ENCODE measurements around the gene ALPK3. TPM values are rescaled to one million over a fixed set of nuclear protein-coding genes. Genes with fewer than 3 reads are reported as not detected.

ALPK3 gene
- polyA plus RNA-seq, 1 donor: 20.7 TPM

DNA sequence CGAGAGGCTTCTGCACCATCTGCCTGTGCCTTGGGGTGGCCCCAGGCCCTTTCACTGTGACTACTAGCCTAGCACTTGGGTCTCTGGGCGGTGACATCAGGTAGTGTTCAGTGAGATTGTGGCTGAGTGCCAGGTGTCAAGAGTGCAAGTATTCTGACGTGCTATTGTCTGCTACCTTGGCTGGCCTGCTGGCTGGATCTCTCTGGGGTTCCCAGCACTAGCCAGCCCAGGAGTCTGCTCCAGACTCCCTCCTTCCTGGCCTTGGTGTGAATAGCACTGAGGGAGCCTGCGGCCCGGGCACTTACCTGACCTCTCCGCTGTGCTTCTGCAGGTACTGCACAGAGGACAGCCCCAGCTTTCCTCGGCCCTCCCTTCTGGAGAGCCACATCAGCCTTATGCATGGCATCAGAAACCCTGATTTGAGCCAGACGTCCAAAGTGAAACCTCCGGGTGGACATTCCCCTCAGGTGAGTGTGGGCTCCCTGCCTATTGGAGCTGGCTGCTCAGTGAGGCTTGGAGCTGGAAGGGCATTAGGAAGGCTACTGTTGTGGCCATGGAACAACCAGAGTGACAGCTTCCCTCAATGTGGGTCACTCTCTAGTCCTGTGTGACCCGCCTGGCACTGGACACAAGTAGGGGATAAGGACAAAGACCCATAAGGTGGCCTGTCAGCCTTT lies 17.5 kb upstream of the ALPK3 start:
- DNase-seq: no peak

DNA sequence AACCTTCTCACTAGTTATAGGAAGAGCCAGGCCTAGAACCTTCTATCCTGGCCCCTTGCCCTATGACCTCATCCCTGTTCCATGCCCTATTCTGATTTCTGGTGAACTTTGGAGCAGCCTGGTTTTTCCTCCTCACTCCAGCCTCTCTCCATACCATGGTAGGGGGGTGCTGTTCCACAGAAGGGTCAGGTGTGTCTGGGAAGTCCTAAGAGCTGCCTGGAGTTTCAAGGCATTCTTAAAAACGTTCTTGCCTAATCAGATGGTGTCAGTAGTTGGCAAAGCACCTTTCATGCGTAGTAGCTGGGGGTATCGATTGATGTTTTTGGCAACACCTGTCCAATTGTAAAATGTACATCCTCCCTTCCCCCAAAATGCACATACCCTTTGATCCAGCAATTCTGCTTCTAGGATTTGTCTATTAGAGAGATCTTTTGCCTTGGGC lies 16.8 kb upstream of the ALPK3 start:
- DNase-seq: no peak

DNA sequence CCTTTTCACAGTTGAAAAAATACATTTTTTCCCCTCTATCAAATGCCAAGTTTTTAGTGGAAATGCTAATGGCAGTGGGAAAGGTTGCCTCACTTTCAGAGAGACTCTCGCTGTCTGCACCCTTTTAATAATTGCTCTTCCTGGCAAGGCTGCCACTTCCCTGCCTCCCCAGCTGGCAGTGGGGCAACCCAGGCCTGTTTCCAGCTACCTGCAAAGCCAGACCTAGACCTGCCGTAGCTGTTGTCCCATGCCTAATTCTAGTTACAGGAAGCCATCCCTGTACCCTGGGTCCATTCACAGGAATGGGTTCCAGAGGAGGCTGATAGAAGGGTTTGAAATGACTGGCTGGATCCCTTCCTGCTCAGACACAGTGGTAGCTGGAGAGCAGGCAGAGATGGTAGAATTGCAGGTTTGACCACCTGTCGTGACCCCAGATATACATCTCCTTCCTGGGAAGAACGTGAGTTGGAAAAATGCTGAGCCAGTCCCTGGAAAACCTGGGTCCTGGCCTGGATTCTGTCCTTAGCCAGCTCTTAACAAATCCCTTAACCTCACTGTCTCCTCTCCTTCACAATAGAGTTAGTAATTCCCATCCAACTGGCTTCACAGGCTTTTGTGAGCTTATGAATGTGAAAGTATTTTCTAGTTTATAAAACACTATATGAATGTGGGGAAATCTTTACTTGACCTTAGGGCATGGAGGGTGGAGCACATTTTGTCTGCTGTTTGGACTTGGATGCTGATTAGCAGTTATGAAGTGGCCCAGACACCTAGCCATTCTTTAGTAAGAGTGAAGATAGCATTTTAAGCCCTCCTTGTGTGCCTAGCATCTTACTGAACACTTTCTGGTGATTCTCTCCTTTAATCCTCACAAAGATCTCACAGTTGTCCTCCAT lies 12.9 kb upstream of the ALPK3 start:
- no peak for DNase-seq

DNA sequence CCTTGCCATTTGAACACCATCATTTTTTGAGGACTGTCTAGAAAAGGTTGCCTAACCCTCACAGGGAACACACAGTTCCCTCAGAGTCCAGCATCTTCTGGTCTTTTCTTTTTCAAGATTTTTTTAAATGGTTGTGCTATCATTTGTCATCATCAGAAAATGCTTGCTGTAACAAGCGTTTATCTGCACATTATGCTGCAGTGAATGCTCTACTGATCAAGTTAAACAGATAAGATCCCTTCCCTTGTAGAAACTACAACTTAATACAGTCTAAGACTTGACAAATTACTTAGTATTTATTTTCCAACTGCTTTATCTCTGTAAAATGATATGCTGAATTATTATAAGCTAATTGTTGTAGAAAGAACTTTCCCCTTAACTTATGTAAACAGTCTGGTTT lies 11.9 kb upstream of the ALPK3 start:
- no peak for DNase-seq

DNA sequence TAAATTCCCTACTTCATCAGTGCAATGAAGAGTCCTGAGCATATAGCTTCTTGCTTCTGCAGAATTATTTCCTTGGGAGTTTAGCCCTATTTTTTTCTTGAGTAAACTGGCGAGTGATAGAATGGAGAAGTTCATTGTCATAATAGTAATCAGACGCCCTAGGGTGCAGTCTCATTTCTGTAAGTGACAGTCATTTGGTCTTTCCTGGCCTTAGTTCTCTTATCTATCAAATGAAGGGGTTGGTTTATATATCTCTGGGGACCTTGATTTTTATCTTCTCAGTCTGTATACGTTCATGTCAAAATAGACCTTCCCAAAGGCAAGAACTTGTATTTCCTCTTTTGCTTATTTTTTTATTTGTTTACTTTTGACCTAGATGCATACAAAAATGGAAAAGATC lies 9.9 kb upstream of the ALPK3 start:
- DNase-seq: no peak

DNA sequence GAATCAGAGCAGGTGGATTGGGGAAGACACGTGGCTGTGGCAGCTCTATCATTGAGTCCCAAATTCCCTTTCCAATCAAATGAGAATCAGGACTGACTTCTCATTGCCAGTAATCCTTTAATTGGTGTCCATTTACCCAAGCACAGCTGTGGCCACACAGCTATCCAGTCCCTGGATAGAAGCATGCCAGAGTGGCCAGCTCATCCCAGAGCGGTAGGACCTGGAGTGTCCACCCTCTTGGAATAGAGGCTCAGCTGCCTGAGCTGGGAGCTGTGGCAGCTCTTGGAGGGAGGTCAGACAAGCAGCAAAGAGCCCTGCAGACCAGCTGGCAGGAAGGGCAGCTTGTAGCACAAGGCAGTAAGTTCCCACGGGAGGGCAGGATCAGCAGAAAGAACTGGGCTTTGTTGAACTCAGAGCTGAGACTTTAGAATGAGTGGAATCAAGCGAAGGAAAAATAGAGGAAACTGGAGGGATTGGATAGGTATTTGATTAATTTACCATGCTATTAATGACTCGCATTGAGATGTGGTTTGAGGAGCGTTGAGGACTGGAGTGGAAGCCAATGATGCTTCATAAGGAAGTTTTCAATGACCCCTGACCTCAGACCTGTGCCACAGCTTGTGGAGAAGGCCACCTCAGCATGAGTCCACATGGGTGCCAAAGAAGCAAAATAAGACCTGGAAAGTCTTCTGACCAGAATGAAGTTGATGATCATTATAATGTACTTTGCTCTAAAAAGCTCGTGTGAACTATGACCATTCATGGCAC lies 6.9 kb upstream of the ALPK3 start:
- no peak for DNase-seq

DNA sequence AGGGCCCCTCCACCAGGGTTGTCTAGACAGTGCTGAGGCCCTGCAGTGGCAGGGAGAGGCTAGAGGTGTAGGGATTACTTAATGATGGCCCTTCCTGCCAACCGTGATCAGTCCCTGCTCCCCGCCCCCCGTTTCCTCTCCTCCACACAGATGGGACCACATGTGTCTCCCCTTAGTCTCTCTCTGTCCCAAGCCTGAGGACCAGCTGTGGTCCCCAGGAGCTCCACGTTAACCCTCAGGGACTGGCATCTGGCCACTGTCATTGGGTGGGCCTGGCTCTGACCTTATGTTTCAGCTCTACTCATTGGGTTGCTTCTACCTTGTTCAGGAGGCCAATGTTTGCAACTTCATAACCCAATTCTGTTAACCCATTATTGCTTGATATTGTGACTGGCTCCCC lies 6.0 kb upstream of the ALPK3 start:
- no peak for DNase-seq

DNA sequence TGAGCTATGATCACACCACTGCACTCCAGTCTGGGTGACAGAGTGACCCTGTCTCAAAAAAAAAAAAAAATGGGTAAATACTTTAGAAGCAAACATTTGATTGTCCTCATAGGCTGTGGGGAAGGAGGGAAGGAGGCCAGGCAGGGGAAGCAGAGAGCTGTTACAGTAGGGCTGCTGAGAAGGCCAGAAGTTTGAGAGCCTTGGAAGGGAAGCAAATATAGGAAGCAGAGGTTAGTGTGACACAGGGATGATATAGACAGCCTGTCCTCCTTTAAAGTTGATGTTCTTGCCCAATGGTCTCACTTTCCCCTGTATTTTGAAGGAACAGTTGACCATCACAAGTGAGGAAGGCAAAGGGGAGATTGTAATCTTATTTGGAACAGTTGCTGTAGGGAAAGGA lies 5.3 kb upstream of the ALPK3 start:
- no peak for DNase-seq

DNA sequence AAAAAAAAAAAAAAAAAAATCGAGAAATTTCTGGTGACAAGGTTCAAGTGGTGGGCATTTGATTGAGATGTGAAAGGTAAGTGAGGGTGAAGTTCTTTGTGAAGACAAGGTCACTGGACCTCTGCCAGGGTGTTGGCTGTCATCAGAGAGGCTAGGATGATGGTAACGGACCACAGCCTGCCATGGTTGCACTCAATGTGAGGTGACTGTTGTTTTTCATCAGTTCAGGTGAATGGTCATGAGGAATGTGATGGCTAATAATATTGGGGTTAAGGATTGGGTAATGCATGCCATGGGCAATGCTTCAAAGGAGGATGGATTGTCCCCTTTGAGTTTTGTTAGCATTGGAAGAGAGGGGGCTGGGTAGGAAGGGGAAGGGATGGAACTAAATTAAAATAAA lies 4.3 kb upstream of the ALPK3 start:
- DNase-seq: no peak

DNA sequence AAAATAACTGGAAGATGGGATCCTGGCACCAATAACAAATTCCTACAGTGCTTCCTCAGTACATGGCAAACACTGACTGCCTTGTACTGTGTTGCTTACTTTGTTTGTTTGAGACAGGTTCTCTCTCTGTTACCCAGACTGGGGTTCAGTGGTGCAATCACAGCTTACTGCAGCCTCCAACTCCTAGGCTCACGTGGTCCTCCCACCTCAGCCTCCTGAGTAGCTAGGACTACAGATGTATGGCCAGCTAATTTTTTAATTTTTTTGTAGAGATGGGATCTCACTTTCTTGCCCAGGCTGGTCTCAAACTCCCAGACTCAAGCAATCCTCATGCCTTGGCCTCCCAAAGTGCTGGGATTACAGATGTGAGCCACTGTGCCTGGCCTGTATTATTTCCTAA lies 3.7 kb upstream of the ALPK3 start:
- DNase-seq: no peak

DNA sequence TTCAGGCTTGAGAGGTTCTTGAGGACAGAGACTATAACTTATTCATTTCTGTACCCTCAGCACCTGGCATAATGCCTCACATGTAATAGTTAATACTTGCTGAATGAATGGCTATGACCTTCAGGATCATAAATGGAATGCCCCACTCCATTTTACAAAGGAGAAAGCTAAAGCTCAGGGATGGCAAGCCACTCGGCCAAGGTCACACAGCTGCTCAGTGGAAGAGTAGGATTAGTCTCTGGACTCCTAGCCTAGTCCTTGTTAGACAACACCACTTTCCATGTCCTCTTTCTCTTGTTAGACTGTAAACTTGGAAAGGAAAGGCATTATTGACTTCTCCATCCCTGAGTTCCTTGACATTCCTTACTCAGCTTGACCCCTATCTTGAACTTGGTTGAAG lies 3.2 kb upstream of the ALPK3 start:
- no peak for DNase-seq

DNA sequence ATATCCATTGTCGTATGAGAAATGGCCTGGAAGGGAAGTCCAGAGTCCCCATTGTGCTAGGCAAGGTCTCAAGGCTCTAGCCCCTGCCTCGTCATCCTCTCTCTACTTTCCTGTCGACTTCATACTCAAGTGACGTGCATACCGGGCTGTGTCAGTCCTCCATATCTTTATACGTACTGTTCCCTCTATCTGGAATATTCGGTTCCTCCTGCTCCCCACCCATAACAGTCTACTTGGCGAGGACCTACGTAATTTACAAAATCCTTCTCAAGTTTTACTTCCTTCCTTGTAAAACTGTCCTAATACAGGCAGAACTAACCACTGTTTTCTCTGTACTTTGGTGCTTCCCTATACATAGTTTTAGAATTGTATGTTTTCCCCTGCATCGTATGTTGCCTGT lies 2.2 kb upstream of the ALPK3 start:
- DNase-seq: no peak

DNA sequence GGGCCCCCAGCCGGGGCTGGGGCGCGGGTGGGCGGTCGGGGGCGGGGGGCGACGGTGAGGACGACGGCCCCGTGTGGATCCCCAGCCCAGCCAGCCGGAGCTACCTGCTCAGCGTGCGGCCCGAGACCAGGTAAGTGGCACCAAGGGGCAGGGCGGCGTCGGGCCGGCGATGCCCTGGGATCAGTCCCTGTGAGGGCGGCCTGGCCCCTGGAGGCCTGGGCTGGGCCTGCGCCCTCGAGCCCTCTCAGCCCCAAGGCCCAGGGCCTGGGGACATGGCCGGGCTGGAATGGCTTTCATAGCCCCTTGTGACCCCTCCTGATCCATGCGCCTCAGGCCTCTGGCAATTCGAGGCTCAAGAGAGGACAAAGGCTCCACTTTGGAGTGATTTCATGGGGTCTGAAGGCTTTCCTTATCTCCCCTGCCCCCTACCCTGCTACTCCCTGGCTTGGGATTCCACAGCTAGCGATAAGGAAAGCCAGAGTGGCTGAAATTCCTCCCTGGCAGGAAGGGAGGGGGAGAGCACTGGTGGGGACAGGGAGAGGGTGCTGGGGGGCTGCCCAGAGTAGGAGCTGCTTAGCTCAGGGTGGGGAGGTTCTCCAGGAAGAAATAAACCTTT lies 418 bp downstream of the ALPK3 start:
- no peak for DNase-seq

DNA sequence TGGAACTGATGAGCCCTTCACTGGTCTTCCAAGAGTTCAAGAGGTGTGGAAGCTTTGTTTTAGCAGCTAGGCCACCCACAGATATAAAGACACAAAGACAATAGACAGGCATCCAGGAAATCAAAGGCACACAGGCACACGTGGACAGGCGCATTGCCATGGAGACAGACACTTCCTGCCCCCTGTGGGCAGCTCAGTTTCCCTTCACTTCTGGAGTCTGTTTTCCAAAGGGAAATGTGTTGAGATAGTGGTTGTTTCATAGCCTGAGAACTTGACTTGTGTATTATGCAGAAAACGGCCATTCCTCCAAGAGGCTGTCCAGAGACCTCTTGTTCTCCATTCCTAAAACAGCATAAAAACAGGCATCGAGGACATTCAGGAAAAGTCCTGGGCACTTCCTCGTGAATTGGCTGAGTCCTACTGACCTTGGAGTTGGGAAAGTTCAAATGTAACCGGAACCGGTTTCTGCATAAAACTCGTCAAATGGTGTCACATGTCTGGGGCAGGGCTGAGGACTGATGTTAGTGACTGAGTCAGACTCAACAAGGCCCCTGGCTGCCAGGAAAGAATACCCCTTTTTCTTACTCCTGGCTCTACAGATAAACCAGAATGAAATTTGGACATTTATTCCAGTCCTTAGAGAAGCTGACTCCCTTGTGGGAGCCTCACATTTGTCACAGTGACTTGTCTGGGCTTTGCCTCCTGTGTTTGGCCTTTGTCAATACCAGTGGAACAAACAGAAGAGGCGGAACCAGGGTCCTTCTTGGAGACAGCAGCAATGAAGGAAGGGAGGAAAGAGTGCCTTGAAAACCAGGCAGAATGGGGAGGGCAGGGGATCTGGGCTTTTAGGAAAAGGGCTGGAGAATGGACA lies 1.3 kb downstream of the ALPK3 start:
- DNase-seq: no peak

DNA sequence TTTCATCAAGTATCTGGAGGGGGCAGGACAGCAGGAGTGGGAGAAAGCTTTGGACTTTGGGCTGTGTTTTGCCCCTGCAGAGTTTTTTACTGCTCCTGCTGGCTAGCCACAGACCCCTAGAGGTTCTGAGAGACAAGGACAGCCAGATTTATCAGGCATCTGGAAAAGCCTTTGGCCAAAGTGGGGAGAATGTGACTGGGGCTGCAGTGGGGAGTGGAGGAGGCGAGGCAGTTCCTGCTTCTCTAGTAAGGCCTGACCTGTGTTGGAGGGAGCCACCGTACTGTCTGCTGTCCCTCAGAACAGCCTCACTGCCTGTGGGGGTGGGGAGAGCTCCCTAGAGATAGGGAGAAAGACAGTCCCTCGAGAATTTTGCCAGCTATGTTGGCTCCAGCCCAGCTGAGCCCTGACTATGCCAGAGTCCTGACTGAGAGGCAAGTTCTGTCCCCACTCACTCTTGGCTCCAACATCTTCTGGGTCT lies 2.2 kb downstream of the ALPK3 start:
- DNase-seq: no peak

DNA sequence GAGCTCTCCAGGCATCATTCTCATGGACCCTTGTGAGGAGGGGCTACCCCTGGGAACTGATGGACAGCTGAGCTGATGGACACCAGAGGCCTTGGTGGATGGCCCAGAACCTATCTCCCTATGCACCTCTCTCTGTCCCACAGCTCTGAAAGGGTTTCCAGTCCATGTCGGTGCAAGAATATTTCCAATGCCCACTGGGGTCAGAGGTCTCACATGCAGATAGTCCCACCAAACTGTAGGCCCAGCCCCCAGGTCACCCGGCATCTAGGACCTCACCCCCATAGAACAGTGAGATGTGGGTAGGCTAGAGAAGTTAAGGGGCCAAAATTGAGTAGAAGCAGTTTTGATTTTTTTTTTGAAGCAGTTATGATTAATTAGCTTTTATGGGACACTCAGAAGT lies 2.6 kb downstream of the ALPK3 start:
- no peak for DNase-seq

DNA sequence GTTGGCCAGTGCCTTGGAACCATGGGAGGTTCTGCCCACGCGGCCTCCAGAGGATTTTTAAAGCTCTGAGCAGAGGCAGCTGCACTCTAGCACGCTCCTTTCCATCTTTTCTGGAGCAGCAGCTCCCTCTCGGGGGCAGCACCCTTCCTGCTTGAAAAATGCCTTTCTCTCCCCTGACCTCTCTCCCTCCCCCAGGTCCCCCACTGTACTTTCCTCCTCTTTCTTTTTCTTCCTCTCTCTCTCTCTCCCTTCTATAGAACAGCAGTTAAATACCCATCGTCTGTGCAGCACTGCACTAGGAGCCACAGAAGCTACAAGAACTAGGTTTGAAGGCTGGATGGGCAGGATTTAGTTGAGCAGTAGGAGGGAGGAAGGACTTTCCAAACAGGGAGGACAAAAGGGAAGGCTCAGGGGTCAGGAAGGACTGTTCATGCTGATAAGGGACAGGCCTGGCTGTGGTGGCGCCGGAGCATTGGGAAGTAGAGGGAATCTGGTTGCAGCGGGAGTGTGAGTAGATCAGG lies 4.4 kb downstream of the ALPK3 start:
- DNase-seq: no peak

DNA sequence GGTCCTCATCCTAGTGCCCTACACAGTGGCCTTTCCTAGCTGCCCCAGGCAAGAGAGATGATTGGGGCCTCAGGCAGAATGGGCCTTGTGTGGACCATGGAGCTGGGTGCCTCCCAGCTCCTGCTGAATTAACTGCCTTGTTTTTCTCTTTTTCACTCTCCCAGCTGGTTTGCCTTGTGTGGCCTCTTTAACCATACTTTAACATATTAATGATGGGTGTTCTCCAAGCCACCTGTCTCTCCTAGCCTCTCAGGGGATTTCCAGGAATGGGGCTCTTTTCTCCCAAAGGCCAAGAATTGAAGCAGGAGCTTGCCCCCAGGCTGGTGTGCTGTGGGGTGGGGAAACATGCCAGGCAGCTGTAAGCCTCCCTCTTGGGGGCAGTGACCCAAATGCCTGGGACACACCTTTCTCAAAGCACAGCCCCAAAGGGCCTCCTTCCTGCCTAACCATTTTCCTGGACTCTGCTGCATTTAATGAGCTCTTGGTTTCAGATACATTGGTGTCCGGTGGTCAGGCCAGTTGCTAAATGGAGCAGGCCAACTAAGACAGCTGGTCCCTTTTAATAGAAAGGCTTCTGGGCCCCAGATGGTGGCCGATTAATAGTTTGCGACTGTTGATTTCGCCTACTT lies 5.6 kb downstream of the ALPK3 start:
- DNase-seq: no peak

DNA sequence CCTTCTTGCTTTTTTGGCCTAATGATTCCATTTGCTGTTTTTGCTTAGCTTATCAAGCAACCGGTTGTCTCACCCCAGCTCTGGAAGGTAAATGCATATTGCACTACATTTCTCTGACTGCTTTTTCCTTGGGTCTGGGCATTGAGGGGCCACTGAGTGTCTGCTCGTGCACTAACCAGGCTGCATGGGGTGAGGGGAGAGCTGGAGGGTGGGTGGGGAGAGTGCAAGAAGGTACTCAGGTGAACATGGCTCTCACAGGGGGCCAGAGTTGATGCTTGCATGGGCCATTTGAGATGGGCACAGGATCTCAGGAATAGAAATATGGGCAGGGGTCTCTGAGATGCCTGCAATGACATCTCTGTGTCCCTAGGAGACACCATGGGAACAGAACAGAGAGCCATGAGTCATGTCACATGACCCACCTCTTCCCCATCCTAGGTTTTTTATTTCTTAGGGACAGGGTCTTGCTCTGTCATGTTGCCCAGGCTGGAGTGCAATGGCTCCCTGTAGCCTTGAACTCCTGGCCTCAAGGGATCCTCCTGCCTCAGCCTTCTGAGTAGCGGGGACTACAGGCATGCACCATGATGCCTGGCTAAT lies 6.2 kb downstream of the ALPK3 start:
- no peak for DNase-seq

Measured in left kidney (tissue), 2 donors.